ENCODE results near the gene PASD1. TPM values are rescaled to one million over a fixed set of nuclear protein-coding genes. Genes with fewer than 3 reads are reported as not detected.
A peak's percentile ranks its signal among the peaks of the same experiment; 100 is the strongest.
"Not testable (repeated sequence)": the region's sequence is repeated elsewhere in the genome, so short reads cannot be mapped to it uniquely, and the experiment has no call there.

Gene PASD1
- total RNA-seq, 1 experiment from 2014 or later = 0.17 TPM

GRCh38 chrX:151624677-151625076 is 61.2 kb downstream of the PASD1 start:
- DNase-seq (ENCODE audit: low read depth) = no peak

GRCh38 chrX:151631822-151632221 is 68.3 kb downstream of the PASD1 start:
- no peak for DNase-seq (ENCODE audit: low read depth)

GRCh38 chrX:151633157-151633556 is 69.7 kb downstream of the PASD1 start:
- no peak for DNase-seq (ENCODE audit: low read depth)

- DNase-seq (ENCODE audit: low read depth) = no peak
These were observed 71.5 kb downstream of the PASD1 start for GRCh38 chrX:151634937-151635336.

GRCh38 chrX:151641564-151641963 is 78.1 kb downstream of the PASD1 start:
- DNase-seq (ENCODE audit: low read depth) = peak; percentile 3

GRCh38 chrX:151675121-151675746 is 111.8 kb downstream of the PASD1 start:
- DNase-seq (ENCODE audit: low read depth) = no peak

- no peak for DNase-seq (ENCODE audit: low read depth)
These were observed 112.7 kb downstream of the PASD1 start for GRCh38 chrX:151676196-151676595.

GRCh38 chrX:151679798-151680402 is 116.4 kb downstream of the PASD1 start:
- DNase-seq (ENCODE audit: low read depth) = no peak

- peak; percentile 46 for DNase-seq (ENCODE audit: low read depth)
These were observed 117.3 kb downstream of the PASD1 start for GRCh38 chrX:151680805-151681204.

GRCh38 chrX:151687635-151688034 is 124.2 kb downstream of the PASD1 start:
- DNase-seq (ENCODE audit: low read depth) = no peak

GRCh38 chrX:151688695-151689094 is 125.2 kb downstream of the PASD1 start:
- no peak for DNase-seq (ENCODE audit: low read depth)

GRCh38 chrX:151692825-151693224 is 129.3 kb downstream of the PASD1 start:
- no peak for DNase-seq (ENCODE audit: low read depth)

- no peak for DNase-seq (ENCODE audit: low read depth)
These were observed 130.6 kb downstream of the PASD1 start for GRCh38 chrX:151694121-151694520.

- DNase-seq (ENCODE audit: low read depth) = no peak
These were observed 131.4 kb downstream of the PASD1 start, which contains the start of gene PRRG3 for GRCh38 chrX:151694661-151695582. Gene PRRG3, plus strand, starts transcription at chrX:151695458. Its CDS starts 3,357 bp downstream, at chrX:151698815.

- no peak for DNase-seq (ENCODE audit: low read depth)
These were observed 132.3 kb downstream of the PASD1 start for GRCh38 chrX:151695583-151696340.

GRCh38 chrX:151697082-151697481 is 133.6 kb downstream of the PASD1 start:
- not testable (repeated sequence) for DNase-seq (ENCODE audit: low read depth)

GRCh38 chrX:151697522-151697921 is 134.0 kb downstream of the PASD1 start:
- DNase-seq (ENCODE audit: low read depth) = peak; percentile 82

- no peak for DNase-seq (ENCODE audit: low read depth)
These were observed 135.0 kb downstream of the PASD1 start for GRCh38 chrX:151698485-151698884.

GRCh38 chrX:151699746-151700145 is 136.3 kb downstream of the PASD1 start:
- DNase-seq (ENCODE audit: low read depth) = no peak

GRCh38 chrX:151700581-151700980 is 137.1 kb downstream of the PASD1 start:
- no peak for DNase-seq (ENCODE audit: low read depth)

- DNase-seq (ENCODE audit: low read depth) = no peak
These were observed 137.6 kb downstream of the PASD1 start for GRCh38 chrX:151701071-151701470.

- no peak for DNase-seq (ENCODE audit: low read depth)
These were observed 138.1 kb downstream of the PASD1 start for GRCh38 chrX:151701531-151701930.

Measured in Daoy (cell line).